ENCODE results near the gene PKNOX2.
A peak's percentile ranks its signal among the peaks of the same experiment; 100 is the strongest.

The PKNOX2 gene

GRCh38 chr11:125164422-125165110 is at the start of gene PKNOX2:
TSS of gene PKNOX2 (plus strand) at chr11:125164751. CDS start at chr11:125351306, 186,555 bp downstream.
- DNase-seq (ENCODE audit: low spot score) = peak; percentile 87

DNA sequence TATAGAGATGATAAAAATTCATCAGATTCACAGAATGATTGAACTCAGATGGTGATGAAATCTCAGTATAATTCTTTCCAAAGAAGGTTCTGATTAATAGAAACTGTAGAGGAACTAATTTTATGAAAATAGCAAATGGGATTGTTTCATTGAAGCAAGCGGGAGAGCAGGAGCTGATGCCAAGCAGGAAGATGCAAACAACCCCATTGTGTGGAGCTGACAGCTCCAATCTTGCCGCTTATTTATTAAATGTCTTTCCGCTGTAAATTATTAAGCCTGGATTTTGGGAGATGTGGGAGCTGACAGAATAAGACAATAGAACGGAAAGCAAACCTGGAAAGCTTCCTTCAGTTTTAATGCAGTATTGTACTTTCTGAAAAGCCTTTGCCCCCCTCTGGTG is 47.1 kb upstream of the PKNOX2 start:
- no peak for DNase-seq (ENCODE audit: low spot score)

GRCh38 chr11:125123194-125123946 is 41.2 kb upstream of the PKNOX2 start:
- no peak for DNase-seq (ENCODE audit: low spot score)

DNA sequence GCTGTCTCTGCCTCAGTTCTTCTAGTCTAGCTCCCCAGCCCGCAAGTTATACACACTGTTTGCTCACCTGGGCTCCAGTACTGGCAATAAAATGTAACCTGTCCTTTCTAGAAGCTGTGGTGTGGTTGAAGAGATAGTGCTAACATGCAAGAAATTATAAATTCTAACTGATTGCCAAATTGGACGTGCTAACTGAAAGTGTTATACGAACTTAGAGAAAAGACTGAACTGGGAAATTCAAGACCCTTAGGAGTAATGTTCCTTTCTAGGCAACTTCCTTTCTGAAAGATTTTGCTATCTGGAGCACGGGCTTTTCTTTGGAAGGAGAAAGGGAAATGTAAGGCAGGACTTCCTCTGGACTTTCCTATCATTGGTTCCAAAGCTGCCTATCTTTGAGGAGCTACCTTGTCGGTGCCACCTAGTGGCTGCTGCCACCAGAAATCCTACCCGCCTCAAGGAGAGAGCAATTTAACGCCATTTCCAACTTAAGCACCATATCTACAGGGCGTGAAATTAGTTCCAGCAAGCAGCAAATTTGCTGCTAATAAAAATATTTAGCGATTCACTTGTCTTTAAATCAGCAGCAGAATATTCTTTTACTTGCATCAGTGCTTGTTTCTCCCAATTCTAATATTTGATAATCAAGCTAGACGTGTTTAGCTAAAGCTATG is 40.5 kb upstream of the PKNOX2 start:
- peak; percentile 67 for DNase-seq (ENCODE audit: low spot score)

DNA sequence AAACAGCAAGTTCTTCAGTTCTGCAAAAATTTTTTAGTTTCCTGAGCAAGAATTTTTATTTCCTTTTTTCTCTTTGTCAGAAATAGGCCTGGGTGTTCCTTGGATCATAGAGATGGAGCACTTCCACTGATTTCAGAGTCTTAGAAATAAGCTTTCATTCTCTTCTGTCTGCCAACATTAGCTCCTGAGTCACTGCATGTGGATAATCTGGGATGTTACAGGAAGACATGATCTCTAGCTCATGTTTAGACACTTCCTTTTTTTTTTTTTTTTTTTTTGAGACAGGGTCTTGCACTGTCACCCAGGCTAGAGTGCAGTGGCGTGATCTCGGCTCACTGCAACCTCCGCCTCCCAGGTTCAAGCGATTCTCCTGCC is 39.9 kb upstream of the PKNOX2 start:
- DNase-seq (ENCODE audit: low spot score) = no peak

GRCh38 chr11:125128450-125128849 is 36.1 kb upstream of the PKNOX2 start:
- peak; percentile 56 for DNase-seq (ENCODE audit: low spot score)

DNA sequence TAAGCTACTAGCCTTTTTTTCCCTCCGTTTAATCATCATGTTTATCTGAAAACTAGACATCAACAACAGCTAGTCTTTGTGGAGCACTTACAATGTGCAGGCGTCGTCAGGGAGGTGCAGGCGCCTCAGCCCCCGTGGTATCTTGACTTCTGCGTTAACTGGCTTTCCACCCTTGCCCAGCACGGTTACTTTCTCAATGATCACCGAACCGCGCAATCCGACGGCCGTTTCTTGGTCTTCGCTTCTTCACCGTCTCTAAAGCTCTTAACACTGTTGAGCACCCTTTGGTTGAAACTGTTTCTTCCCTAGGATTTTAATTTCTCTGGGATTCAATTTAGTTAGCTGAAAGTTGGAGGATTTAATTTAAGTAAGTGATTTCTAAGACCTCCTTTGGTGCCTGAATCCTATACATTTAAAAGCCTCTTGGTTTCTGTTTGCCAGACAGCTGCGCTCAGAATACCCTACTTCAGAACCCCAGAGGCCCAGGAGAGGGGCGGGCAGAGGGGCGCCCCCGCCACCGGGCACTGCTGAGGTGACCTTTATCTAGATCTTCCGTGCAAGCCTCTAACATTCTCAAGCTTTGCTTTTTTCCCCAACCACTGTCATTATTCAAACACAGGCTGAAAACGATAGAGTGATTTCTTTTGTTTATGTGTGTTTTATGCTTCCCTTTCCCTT is 35.1 kb upstream of the PKNOX2 start:
- DNase-seq (ENCODE audit: low spot score) = no peak

DNA sequence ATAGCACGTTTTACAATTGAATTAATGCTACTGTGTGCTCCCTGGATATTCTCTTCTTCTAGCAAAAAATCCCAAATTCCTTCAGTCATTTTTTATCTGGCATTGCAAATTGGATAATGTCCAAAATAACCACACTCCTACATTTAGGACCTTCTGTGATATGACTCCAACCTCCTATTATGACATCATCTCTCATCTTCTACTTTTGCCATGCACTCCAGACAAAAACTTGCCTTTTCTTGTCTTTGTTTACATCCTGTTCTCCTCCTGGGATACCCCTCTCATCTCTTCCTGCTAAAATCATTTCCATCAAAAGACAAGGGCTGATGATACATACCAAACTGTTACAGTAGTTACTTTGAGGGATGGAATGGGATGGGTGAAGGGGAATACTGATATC is 32.5 kb upstream of the PKNOX2 start:
- DNase-seq (ENCODE audit: low spot score) = no peak

- DNase-seq (ENCODE audit: low spot score) = no peak
Observed at GRCh38 chr11:125132596-125132995, 32.0 kb upstream of the PKNOX2 start.

- DNase-seq (ENCODE audit: low spot score) = no peak
Observed at GRCh38 chr11:125136001-125136400, 28.6 kb upstream of the PKNOX2 start.

GRCh38 chr11:125138966-125139365 is 25.6 kb upstream of the PKNOX2 start:
- no peak for DNase-seq (ENCODE audit: low spot score)

GRCh38 chr11:125139778-125140177 is 24.8 kb upstream of the PKNOX2 start:
- no peak for DNase-seq (ENCODE audit: low spot score)

GRCh38 chr11:125140233-125140632 is 24.3 kb upstream of the PKNOX2 start:
- DNase-seq (ENCODE audit: low spot score) = no peak

DNA sequence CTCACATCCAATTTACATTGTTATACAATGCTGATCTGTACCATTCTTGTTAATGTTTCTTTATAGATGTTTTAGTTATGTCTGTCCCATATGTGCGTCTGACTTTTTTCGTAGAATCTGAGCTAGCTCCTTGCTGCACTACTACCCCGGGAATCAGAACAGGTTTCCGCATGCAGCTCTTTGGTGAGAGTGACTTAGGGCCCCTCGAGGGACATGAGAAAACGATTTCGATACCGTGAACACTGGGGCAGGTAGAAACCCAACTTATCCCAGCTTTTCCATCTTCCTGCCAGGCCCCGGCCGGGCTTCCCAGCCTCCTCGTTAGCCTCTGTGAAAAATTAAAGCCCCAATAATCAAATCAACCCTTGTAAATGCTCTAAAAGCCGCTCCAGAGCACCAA is 23.4 kb upstream of the PKNOX2 start:
- no peak for DNase-seq (ENCODE audit: low spot score)

- DNase-seq (ENCODE audit: low spot score) = peak; percentile 83
Observed at GRCh38 chr11:125141686-125142535, 22.6 kb upstream of the PKNOX2 start.

GRCh38 chr11:125146232-125146631 is 18.3 kb upstream of the PKNOX2 start:
- no peak for DNase-seq (ENCODE audit: low spot score)

- no peak for DNase-seq (ENCODE audit: low spot score)
Observed at GRCh38 chr11:125147280-125147679, 17.3 kb upstream of the PKNOX2 start.

DNA sequence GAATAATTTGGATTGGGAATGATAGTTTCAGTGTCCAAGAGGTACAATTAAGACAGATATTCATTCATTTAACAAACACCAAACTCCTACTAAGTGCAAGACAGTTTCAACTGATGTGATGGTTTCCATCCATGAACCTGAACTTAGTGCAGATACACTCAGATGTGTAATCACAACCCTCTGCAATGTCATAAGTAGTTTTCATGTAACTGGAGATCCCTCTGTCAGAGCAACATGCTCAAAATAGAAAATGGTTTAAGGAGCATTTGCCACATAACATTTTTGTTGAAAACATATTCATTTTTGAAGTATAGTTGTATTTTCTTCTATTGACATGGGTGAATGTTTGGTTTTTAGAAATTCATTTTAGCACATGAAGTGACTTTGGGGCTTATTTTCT is 16.5 kb upstream of the PKNOX2 start:
- DNase-seq (ENCODE audit: low spot score) = no peak

DNA sequence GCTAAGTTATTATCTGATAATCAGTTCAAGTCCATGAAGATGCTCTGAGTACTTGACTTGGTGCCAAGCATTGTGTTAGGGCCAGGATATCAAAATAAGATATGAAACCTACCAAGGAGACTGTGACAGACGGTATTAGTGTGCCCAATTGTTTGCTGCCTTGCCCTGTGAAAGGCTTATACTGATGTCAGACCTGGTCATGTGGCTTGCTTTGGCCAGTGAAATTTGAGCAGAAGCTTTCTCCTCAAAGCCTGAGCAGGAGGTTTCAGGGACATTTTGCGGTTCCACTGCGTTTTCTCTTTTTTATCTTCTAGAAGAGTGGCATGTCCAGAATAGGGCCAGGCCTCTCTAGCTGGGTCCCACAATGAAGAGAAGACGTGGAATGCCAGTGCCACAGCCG is 15.8 kb upstream of the PKNOX2 start:
- no peak for DNase-seq (ENCODE audit: low spot score)

DNA sequence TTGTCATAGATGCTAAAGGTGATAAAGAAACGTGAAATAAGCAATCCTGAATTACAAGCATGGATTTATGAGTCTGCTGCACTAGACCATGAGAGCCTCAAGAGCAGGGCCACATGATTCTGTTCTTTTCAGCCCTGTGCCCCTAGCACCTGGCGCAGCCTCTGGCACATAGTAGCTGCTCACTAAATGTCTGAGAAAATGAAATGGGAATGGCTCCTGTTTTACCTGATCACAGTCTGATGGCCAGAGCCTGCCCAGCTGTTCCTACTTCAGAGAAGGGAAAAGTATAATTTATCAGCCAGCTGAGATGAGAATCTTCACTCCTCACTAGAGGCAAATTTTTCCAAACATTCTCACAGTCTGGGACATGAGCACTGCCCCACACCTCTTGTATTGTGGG is 10.7 kb upstream of the PKNOX2 start:
- DNase-seq (ENCODE audit: low spot score) = no peak

DNA sequence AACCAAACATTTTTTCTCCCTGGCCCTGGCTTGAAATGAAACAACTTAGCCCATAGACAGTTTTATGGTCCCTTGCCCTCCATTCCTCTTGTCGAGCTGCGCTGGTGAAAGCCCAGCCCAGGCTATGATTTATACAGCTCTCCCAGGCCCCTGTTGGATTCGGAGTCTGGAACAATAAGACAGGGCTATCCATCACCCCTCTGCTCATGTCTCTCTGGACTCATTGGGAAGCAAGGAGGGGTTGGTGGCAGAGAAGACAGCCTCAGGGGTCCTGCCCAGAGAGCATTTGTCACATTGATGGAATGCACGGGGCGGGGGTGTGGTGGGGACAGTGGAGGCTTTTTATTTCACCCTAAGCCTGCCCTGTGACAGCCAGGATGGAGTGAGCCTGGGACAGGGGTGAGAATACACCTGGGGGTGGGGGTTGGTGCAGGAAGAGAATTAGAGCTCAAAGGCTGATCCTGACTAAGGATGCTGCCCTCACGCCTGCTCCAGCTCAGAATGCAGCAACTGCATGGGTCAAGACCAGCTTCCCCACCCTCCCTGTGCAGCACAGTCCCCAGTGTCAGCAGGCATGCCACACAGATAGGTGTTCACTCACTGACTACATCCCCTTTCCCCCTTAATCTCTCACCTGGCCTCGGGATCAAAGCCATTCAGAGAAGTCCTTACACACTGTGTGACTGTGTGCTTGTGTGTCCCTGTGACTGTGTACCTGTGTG is 10.0 kb upstream of the PKNOX2 start:
- no peak for DNase-seq (ENCODE audit: low spot score)

Measured in AG20443 (cell line).